Heart left ventricle (tissue), 16 donors: ENCODE measurements around the gene HERC6. TPM values are rescaled to one million over a fixed set of nuclear protein-coding genes. Genes with fewer than 3 reads are reported as not detected.

ENCODE experiments used
- ATAC-seq, 4 donors: fragments of 200-7000 bp; cut with Tn5 transposase; one replicate each; pipeline ENCODE4 v1.9.1; 2020 to 2022; ENCODE audit warnings: moderate library complexity in 4 of 4, mild to moderate bottlenecking in 3 of 4, moderate number of reproducible peaks in 1 of 4
- DNase-seq, 5 donors: peaks; one replicate each; pipeline ENCODE4 v3.0.0-alpha.2; 2020
- H3K27ac ChIP-seq, 12 donors: fragments of 200-600 bp; sonication (generic) in 4 of 12; one replicate each; pipeline versions ENCODE4 v1.5.0 to v1.8.0; 2016 to 2022; ENCODE audit warnings: mild to moderate bottlenecking in 2 of 12
- H3K27me3 ChIP-seq, 9 donors: fragments of 200-600 bp; sonication (generic) in 2 of 9; one replicate each; pipeline versions ENCODE4 v1.5.1 to v1.8.0; 2016 to 2022; ENCODE audit warnings: mild to moderate bottlenecking in 3 of 9
- H3K36me3 ChIP-seq, 9 donors: fragments of 200-600 bp; sonication (generic) in 2 of 9; one replicate each; pipeline versions ENCODE4 v1.5.0 to v1.8.0; 2018 to 2022; ENCODE audit warnings: mild to moderate bottlenecking in 2 of 9
- H3K4me1 ChIP-seq, 12 donors: fragments of 200-600 bp; sonication (generic) in 4 of 12; one replicate each; pipeline versions ENCODE4 v1.5.0 to v1.8.0; 2016 to 2022; ENCODE audit warnings: mild to moderate bottlenecking in 3 of 12
- H3K4me3 ChIP-seq, 12 donors: fragments of 200-600 bp; sonication (generic) in 4 of 12; one replicate each; pipeline versions ENCODE4 v1.5.0 to v1.8.0; 2017 to 2022; ENCODE audit warnings: mild to moderate bottlenecking in 9 of 12, moderate library complexity in 4 of 12
- H3K9me3 ChIP-seq, 12 donors: fragments of 200-600 bp; sonication (generic) in 4 of 12; one replicate each; pipeline versions ENCODE4 v1.5.0 to v1.8.0; 2016 to 2022; ENCODE audit warnings: mild to moderate bottlenecking in 1 of 12
- CTCF ChIP-seq, 12 donors: fragments of 200-600 bp; sonication (generic) in 4 of 12; IDR thresholded peaks; one replicate each; pipeline versions ENCODE4 v1.5.0 to v1.8.0; 2018 to 2022; ENCODE audit warnings: antibody characterized with exemption in 12 of 12, mild to moderate bottlenecking in 5 of 12
- POLR2A ChIP-seq, 2 donors: fragments of 450-650 bp; IDR thresholded peaks; one replicate each; pipeline ENCODE4 v1.6.1; 2017; ENCODE audit warnings: antibody characterized with exemption in 2 of 2, mild to moderate bottlenecking in 2 of 2, moderate library complexity in 2 of 2
- WGBS, 4 donors: extraction: QIAGEN DNeasy Blood & Tissue Kit in 2 of 4; methylation state at CpG; one replicate each; pipeline versions ENCODE4 v1.1.5 to v1.1.7; 2013 to 2018; 5-methylcytosine and 5-hydroxymethylcytosine counted together
- intact Hi-C, 10 donors: fragments of 100-400 bp; cut with DNase I; formaldehyde crosslinking; loops; one replicate each; pipeline versions ENCODE4 v1.11.1 to v1.14.2; 2022
- polyA plus RNA-seq, 2 donors: library from polyadenylated mRNA; stranded (reverse); fragments of 200-250 nt; gene quantifications; one replicate each; pipeline ENCODE4 v1.2.3, GENCODE V29; 2013
- total RNA-seq, 9 donors: library from RNA; depleted of rRNA in 2 of 9; stranded (reverse); fragments of >200 nt in 2 of 9; fragmentation: NEBNext Ultra II Directional in 3 of 9; extraction: Animal tissue kit (Norgen Biotek cat#: 25700) in 3 of 9; gene quantifications; one replicate each; pipeline versions ENCODE4 v1.1.0 to v1.2.4, GENCODE V29; 2016 to 2023
- donor health status: ischemic (EF 13 %, LVEDD 7.1; RV severe dilation, severe dysfunction).
- donor health status: healthy with polysubstance abuse.
- donor health status: DM: no; HTN: yes; CAD: no.
- donor health status: DM: no; HTN: no; CAD: no.
- donor health status: ischemic (EF 25% LVEDD 6.9; RV normal size, moderate dysfunction).
- donor health status: ischemic (EF 25% LVEDD 5.7; RV mildly dilated, moderate dysfunction).
- donor health status: healthy.
- donor health status: DM: yes; HTN: yes; CAD: no.
- donor health status: ischemic (EF 35%, LVEDD 5.7; RV mildly dilated, moderate dysfunction).
- donor health status: nonischemic (EF 11% LVEDD 7.7; RV severe dilation, severe dysfunction).
- donor health status: DM: yes; HTN: yes; CAD: no.
- donor health status: PGD.
- donor health status: ischemic (EF 29% LVEDD 5.4; RV normal size, mild dysfunction).
- donor health status: nonischemic (EF 23%, LVEDD 6.1; RV moderate dilation, normal function).

HERC6 gene
- total and polyA plus RNA-seq, 11 donors: 2.3 to 22.0 (median 11.7) TPM

GRCh38 chr4:88439161-88439760 lies 60.6 kb downstream of the HERC6 start:
- no peak overlapping the region for H3K27ac ChIP-seq
- H3K36me3 ChIP-seq: peaks cover 0 to 93% (median 63%) of the 10 kb centered on the region in 9 donors
- intact Hi-C loops: no loop called here
- no peaks in the 10 kb centered on the region for H3K9me3 ChIP-seq
- no peaks in the 10 kb centered on the region for H3K4me1 ChIP-seq
- no peak overlapping the region for H3K4me3 ChIP-seq
- WGBS, 4 donors: 92 to 96% (median 93%) methylated on average over 3 of the region's 3 CpGs
- ATAC-seq: no peak
- no peaks in the 10 kb centered on the region for H3K27me3 ChIP-seq
- no peak for TF ChIP-seq POLR2A (IDR thresholded peaks at IDR 0.05)
- no peak for TF ChIP-seq CTCF (IDR thresholded peaks at IDR 0.05)
- no peak for DNase-seq

GRCh38 chr4:88440146-88440545 lies 61.5 kb downstream of the HERC6 start:
- H3K4me3 ChIP-seq: no peak overlapping the region
- no peak overlapping the region for H3K27ac ChIP-seq
- TF ChIP-seq POLR2A (IDR thresholded peaks at IDR 0.05) (no peak), CTCF (IDR thresholded peaks at IDR 0.05) (no peak)
- intact Hi-C loops: loop anchor here in 1 of 10 donors (10.0 kb wide), 1 partner anchor 55 kb away; no protein-coding TSS in a partner anchor
- ATAC-seq (no peak), DNase-seq (no peak)
- no peaks in the 10 kb centered on the region for H3K4me1 ChIP-seq
- no peaks in the 10 kb centered on the region for H3K27me3 ChIP-seq
- WGBS, 4 donors: 96 to 100% (median 99%) methylated on average over 1 of the region's 1 CpG
- peaks cover 0 to 84% (median 62%) of the 10 kb centered on the region in 9 donors for H3K36me3 ChIP-seq
- no peaks in the 10 kb centered on the region for H3K9me3 ChIP-seq

GRCh38 chr4:88441696-88442095 lies 63.0 kb downstream of the HERC6 start:
- intact Hi-C loops: loop anchor here in 1 of 10 donors (10.0 kb wide), 1 partner anchor 57 kb away; no protein-coding TSS in a partner anchor
- Histone ChIP-seq H3K9me3 (no peaks in the 10 kb centered on the region), H3K27ac (no peak overlapping the region), H3K36me3 (peaks cover 0 to 69% (median 50%) of the 10 kb centered on the region in 9 donors), H3K4me3 (no peak overlapping the region), H3K4me1 (peaks cover 0 to 7% (median 0%) of the 10 kb centered on the region in 12 donors), H3K27me3 (no peaks in the 10 kb centered on the region)
- TF ChIP-seq POLR2A (IDR thresholded peaks at IDR 0.05): no peak
- no peak for TF ChIP-seq CTCF (IDR thresholded peaks at IDR 0.05)
- DNase-seq (no peak), ATAC-seq (no peak)

- WGBS, 4 donors: 97 to 100% (median 98%) methylated on average over 1 of the region's 1 CpG
- peaks cover 0 to 9% (median 0%) of the 10 kb centered on the region in 12 donors for H3K4me1 ChIP-seq
- DNase-seq: no peak
- peaks cover 0 to 58% (median 44%) of the 10 kb centered on the region in 9 donors for H3K36me3 ChIP-seq
- no peaks in the 10 kb centered on the region for H3K9me3 ChIP-seq
- no peak for ATAC-seq
- H3K27ac ChIP-seq: no peak overlapping the region
- no peaks in the 10 kb centered on the region for H3K27me3 ChIP-seq
- TF ChIP-seq CTCF (IDR thresholded peaks at IDR 0.05): no peak
- TF ChIP-seq POLR2A (IDR thresholded peaks at IDR 0.05): no peak
- H3K4me3 ChIP-seq: no peak overlapping the region
- intact Hi-C loops: loop anchor here in 2 of 10 donors (1.0 to 10.0 kb wide), 2 partner anchors 25 to 58 kb away; no protein-coding TSS in a partner anchor
These were observed 64.1 kb downstream of the HERC6 start for GRCh38 chr4:88442689-88443191.
